HG03103 (cell line): Measurements from ENCODE around the gene ISYNA1.
"Not testable (repeated sequence)": the region's sequence is repeated elsewhere in the genome, so short reads cannot be mapped to it uniquely, and the experiment has no call there.

Experiments used
- ATAC-seq: cut with Tn5 transposase; IDR thresholded peaks from one replicate; pipeline ENCODE4 v1.9.1; 2021; ENCODE audit warnings: low read depth; ENCODE audit not compliant: unreplicated experiment

Gene ISYNA1

DNA sequence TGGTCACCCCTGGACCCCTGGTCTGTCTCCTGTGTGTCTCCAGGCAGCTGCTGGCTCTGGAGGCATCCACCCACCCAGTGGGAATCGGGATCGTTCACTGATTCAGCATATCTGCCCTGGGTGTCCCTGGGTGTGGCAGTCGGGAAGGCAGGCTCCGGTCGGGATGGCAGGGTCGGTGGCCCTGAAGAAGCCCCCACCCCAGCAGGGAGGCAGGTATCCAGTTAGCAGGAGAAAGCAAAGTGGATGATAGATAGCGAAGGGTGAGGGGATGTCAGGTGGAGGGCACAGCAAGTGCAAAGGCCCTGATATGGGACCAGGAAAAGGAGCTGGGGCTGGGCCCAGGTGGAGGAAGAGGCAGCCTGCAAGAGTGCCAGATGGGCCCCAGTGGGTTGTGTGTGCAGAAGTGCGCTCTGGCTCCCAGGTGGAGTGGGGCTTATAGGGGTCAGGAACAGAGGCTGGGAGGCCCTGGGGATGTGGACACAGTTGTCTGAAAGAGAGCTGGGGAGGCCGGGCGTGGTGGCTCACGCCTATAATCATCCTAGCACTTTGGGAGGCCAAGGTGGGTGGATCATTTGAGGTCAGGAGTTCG lies 16.5 kb downstream of the ISYNA1 start:
- ATAC-seq: no peak

DNA sequence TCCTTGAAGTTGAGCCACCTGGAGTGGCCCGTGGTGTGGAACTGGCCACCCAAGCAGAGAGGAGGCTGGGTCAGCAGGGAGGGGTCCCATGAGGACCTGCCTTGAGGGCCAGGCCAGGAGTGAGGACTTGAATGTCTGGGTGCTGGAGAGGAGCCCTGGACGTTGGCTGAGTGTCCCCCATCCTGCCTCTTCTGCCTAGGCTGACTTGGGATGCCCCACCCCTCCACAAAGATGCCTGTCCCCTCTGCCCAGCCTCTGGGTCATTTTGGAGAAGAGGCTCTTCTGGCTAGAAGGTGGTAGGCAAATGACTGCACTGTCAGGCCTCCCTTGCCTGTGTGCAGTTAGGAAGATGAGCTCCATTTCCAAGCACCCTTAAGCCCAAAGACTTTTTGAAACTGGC lies 17.0 kb downstream of the ISYNA1 start:
- no peak for ATAC-seq

DNA sequence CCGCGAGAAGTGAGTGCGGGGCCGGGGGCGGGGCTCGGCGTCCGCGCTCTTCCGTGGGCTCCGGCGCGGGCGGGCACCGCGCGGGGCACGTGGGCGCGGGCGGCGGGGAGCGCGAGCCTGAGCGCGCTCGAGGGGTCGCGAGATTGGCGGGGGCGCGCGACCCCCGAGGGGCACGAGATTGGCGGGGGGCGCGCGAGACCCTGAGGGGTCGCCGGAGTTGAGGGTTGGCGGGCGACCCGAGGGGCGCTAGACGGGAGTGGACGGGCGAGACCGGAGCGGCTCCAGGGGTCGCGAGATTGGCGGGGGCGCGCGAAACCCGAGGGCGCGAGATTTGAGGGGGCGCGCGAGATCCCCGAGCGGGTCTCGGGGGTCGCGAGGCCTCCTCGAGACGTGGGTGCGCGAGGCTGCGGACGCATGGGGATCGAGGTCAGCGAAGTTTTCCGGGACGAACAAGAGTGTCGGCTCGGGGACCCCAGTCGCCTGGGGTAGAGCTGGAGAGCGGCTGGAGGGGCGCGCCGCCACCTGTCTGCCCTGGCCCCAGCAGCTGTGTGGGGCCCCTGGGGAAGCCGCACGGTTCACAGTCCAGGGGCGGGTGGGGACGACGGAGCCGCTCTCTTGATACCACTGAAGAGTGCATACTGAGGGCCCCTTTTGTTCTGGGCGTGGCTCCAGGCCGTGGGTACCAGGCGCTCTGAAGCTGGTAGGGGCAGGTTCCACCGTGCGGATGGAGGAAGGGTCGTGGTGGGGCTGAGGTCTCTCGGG lies 18.1 kb downstream of the ISYNA1 start:
- ATAC-seq: no peak

DNA sequence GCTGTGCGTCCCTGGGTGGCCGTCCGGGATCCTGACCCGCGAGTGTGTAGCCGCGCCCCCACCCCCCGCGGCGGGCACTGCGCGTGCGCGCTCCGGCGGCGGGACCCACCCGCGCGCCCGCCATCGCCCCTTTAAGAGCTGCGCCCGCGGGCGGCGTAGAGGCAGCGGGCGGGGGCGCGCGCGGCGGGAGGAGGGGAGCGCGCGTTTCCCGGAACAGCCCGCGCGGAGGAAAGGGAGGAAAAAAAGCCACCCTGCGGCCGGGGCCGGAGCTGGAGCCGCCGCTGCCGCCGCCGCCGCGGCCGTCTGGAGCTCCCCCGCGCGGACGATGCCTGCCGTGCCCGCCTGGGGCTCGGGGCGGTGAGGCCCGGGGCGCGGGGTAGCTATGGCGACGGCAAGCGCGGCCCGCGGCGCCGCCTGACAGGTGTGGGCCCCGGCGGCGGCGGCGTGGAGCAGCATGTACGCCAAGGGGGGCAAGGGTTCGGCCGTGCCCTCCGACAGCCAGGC lies 18.7 kb downstream of the ISYNA1 start, which contains the start of gene SSBP4:
TSS of gene SSBP4 (plus strand) at position 204 of the 504 bp plus-strand sequence. CDS start at position 455, 251 bp downstream.
- peak; percentile 37 for ATAC-seq

DNA sequence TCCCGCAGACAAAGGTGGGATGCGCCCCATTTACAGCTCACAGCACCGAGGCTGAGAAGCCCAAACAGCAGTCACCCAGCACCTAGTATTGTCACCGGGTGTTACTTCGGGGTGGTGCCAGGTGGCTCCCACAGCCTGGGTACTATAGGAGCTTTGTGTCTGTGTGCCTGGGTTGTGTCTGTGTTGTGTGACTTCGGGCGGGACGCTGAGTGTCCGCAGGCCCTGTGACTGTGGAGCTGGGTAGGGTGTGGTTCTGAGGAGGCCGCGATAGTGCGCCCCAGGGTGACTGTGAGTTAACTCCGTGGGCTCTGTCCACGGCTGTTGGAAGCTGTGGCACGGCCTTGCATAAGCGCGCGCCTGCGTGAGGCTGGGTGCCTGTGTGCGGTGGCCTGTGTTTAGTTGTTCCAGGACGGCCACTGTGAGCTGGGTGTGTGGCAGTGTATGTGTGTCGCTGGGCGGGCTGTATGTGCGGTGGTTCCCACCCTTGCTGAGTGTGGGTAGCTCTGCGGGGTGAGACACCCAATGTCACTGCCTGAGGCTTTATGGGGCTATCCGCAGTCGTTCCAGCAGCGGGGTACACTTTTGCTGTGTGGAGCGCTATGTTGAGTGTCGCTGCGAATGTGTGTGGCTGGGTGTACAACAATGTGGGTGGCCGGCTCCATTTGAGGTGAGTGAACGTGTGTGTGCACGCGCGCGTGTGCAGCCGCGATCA lies 19.3 kb downstream of the ISYNA1 start:
- ATAC-seq: peak; percentile 10

DNA sequence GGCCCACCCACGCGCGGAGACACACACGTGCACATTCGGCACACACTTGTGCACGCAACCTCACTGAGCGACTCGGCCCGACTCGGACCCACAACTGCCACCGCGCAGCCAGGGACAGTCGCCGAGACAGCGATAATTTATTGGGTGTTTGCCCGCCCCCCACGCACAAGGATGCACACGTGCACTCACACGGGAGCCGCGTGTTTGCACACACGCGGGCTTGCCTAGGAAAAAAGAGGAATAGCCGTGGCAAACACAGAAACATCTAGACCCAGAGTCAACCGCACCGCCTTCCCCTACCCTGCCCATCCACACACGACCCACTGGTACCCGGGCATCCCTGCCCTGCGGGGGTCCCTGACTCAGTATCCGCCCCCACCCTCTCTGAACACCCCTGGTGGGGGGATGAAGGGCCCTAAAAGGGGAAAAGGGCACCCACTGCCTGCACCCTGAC lies 19.9 kb downstream of the ISYNA1 start:
- ATAC-seq: no peak

DNA sequence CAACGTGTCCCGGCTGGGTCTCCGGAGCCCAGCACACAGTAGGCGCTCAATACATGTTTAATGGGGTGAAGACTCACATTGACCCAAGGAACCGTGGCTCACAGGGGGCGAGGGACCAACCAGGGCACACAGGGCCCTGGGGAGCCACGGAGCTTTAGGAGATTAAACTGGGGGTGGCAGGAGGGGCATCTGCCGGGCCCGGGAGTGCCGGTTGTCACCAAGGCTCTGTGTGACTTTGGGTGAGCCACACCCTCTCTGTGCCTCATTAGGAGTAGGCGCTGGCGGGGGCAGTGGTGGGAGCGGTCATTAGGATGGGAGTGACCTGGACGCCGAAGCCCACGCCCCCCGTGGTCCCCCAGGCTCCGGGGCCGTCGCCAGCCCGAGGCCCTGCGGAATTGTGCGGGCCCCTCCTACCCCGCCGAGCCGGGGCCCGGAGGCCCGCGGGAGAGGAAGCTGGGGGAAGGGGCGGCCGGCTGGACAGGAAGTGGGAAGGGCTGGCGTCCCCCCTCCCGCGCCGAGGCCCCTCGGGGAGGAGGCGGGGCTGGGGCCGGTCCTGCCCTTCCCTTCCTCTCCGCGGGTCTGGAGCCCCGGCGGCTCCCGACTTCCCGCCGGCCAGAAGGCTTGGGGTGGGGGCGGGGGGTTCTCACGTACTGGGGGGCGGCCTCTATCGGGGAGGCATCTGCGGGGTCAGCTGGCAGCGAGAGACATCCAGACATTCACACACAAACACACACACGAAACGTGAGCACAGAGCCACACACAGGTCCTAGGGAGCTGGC lies 20.5 kb downstream of the ISYNA1 start:
- no peak for ATAC-seq

DNA sequence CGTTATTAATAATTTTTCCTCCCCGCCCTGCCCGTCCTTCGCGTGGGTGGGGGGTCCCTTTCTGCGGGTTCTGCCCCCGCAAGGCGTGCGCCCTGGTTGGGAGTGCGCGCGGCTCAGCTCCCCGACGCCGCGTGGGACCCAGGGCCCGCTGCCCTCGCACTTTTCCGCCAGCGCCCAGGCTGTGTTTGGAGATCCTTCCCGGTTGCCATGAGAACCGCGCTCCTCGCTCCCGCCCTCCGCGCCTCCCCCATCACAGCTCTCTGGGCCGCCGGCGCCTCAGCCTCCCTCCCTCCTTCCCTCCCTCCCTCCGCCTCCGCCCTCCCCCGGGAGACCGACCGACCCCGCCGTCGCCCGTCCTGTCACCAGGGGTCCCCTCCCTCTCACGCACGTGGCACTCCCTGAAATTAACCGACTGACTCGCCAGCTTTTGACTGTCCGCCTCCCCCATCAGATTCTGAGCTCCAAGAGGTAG lies 21.1 kb downstream of the ISYNA1 start:
- ATAC-seq: no peak

DNA sequence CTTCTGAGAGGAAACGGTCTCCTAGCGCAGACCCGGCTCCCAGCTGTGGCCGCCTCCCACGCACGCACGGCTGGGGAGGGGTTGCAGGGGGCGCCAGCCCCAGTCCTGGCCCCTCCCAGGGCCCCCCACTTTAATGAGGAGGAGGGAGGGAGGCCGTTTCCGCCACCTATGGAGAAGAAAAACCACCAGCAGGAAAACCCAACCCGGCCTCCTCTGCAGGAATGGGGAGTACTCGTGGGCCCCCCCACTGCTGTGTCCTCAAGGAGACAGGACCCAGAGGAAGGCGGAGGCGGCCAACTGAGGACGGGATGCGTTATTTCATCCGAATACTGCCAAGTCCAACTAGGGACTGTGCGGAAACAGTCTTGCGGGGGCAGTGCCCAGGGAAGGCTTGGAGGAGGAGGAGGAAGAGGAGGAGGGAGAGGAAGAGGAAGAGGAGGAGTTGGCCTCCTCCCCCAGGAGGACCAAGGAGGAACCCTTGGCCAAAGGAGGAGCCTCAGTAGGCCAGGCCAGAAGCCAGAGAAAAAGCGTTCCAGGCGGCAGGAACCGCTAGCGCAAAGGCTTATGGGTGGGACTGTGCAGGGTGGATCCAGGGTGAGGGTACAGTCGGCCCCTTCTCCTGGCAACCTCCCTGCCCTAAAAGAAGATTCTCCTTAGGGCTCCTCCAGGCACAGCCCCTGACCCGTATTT lies 22.6 kb downstream of the ISYNA1 start:
- ATAC-seq: no peak

DNA sequence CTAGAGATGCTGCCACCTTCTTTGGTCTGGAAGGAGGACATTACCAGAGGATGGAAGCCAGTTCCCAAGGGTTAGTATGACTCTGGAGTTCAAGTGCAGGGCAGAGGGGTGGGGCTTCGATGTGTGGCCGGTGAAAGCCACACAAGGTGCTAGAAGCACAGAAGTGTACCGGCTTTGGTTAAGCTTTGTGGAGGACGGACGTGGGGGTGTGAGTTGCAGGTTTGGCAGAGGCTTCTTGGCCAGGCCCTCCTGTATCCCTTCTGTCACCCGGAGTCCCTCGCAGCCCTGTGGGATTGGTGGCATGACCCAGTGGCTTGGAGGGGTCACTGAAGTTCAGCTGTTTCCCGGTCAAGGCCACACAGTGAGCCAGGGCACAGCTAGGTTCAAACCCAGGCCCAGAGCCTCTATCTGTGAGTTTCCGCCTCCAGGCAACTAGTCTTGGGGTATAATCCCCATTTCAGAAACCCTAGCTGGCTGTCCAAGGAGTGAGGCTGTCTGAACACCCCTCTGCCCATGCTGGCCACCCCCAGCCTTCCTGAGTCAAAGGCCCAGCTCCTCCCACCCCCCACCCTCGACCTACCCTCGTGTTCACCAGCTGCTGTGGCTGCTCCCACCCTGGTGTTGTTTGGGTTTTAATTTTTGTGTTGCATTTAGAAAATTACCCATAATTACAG lies 23.3 kb downstream of the ISYNA1 start:
- no peak for ATAC-seq

DNA sequence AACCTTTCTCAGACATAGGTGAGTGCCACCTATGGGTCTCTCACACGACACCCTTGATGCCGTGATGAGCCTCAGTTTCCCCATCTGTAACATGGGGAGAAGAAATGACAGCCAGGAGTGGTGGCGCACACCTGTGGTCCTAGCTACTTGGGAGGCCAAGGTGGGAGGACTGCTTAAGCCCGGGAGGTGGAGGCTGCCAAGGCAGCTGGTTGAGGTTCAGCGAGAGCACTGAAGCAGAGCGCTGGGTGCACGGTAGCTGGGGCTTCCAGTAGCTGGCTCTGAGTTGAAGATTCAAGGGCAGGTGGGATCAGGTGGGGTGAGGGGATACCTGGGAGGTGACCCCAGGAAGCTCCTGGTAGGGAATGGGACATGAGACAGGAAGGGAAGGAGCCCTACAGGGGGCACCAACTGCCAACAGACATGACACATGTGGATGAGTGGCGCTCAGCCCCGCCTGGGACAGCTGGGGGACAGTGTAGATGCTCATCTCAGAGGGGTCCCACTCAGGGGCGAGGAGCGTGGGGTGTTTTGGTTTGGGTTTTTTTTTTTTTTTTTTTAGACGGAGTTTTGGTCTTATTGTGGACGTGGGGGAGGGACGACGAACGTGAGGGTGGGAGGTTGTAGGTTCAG lies 25.2 kb downstream of the ISYNA1 start:
- no peak for ATAC-seq

DNA sequence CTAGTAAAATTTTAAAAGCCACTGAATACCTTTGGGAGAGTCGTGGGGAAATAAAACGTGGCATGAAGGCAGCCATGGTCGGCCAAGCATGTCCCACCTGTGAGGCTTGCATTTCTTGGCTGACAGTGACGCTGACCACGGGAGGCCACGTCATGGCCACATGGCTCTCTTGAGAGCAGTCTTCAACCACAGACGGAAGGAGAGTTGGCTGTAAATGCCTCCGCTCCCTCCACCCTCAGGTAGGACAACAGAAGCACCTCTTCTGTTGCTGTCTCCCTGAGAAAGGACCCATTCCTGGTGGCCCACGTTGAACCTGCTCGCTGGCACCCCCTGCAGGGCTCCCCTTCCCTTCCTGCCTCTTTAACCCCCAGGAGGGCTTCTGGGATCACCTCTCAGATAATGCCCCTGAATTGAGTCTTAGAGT lies 29.9 kb downstream of the ISYNA1 start:
- no peak for ATAC-seq

DNA sequence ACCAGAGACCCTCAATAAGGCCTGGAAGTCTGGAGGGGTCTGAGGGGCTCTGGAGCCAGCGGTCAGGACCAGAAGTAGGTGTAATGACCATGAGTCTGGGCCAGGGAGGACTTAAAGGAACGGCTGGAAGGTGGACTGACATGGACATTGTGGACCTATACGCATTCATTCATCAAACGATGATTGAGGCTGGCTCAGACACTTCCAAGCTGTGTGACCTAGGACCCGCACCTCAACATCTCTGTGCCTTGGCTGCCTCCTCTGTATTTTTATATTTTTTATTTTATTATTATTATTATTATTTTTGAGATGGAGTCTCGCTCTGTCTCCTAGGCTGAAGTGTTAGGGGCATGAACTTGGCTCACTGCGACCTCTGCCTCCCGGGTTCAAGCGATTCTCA lies 31.2 kb downstream of the ISYNA1 start:
- no peak for ATAC-seq

DNA sequence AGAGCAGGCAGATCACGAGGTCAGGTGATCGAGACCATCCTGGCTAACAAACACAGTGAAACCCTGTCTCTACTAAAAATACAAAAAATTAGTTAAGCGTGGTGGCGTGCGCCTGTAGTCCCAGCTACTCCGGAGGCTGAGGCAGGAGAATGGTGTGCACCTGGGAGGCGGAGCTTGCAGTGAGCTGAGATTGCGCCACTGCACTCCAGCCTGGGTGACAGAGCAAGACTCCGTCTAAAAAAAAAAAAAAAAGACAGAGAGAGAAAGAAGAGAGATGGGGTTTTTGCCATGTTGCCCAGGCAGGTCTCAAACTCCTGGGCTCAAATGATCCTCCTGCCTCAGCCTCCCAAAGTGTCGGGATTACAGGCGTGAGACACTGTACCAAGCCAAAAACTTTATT lies 32.2 kb downstream of the ISYNA1 start:
- not testable (repeated sequence) for ATAC-seq

DNA sequence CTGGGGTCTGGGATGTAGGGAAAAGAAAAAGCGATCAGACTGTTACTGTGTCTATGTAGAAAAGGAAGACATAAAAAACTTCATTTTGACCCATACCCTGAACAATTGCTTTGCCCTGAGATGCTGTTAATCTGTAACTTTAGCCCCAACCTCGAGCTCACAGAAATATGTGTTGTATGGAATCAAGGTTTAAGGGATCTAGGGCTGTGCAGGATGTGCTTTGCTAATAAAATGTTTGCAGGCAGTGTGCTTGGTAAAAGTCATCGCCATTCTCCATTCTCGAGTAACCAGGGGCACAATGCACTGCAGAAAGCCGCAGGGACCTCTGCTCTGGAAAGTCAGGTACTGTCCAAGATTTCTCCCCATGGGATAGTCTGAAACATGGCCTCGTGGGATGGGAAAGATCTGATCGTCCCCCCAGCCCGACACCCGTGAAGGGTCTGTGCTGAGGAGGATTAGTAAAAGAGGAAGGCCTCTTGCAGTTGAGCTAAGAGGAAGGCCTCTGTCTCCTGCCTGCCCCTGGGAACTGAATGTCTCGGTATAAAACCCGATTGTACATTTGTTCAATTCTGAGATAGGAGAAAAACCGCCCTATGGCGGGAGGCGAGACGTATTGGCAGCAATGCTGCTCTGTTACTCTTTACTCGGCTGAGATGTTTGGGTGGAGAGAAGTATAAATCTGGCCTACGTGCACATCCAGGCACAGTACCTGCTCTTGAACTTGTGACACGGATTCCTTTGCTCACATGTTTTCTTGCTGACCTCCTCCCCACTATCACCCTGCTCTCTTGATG lies 35.3 kb downstream of the ISYNA1 start:
- ATAC-seq: not testable (repeated sequence)

DNA sequence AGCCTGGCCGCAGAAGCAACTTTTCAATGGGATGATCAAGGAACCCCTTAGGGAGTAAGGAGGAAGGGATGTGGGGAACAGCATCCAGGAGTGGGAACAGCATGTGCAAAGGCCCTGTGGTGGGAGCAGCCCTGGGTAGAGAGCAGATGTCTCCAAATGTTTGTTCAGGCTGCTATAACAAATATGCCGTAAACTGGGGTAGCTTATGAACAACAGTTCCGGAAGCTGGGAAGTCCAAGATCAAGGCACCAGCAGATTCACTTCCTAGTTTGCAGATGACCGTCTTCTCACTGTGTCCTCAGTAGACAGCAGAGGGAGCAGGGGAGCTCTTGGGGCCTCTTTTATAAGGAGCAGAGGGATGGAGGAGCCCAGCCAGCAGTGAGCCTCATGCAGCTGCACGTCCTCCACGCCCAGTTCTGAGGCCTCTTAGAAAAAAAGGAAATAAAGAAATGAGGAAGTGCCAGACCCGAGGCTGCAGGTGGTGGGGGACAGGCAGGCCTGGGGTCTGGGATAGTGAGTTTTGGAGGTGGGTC lies 36.3 kb downstream of the ISYNA1 start:
- no peak for ATAC-seq

DNA sequence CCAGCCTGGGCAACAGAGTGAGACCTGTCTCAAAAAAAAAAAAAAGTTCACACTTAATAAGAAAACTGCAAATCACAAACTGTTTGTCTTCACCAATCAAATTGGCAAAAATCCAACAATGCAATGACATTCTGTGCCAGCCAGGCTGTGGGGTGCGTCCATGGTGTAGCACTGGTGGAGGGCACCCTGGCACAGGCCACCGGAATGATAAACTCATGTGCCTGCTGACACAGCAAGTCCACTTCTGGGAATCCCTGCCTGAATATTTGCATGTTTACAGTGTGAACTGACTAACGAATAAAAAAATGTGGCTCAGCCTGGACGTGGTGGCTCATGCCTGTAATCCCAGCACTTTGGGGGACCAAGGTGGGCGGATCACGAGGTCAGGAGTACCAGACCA lies 38.9 kb downstream of the ISYNA1 start:
- no peak for ATAC-seq
